ENCODE data around the gene TRIM27.
"Not testable (repeated sequence)": the region's sequence is repeated elsewhere in the genome, so short reads cannot be mapped to it uniquely, and the experiment has no call there.

Gene TRIM27

GRCh38 chr6:28896505-28897368 lies 27.0 kb downstream of the TRIM27 start:
- no peak for DNase-seq (ENCODE audit: low read depth in 2 of 2)

GRCh38 chr6:28895131-28895812 lies 28.5 kb downstream of the TRIM27 start:
- DNase-seq (ENCODE audit: low read depth in 2 of 2): peak; percentile 71 to 75

- no peak for DNase-seq (ENCODE audit: low read depth in 2 of 2)
Measured at GRCh38 chr6:28893172-28893799, 30.5 kb downstream of the TRIM27 start.

- DNase-seq (ENCODE audit: low read depth in 2 of 2): no peak
Measured at GRCh38 chr6:28892525-28892924, 31.3 kb downstream of the TRIM27 start.

GRCh38 chr6:28887796-28888496 lies 35.8 kb downstream of the TRIM27 start:
- no peak for DNase-seq (ENCODE audit: low read depth in 2 of 2)

GRCh38 chr6:28886079-28886439 lies 37.7 kb downstream of the TRIM27 start:
- DNase-seq (ENCODE audit: low read depth in 2 of 2): no peak

GRCh38 chr6:28884423-28885131 lies 39.2 kb downstream of the TRIM27 start:
- no peak for DNase-seq (ENCODE audit: low read depth in 2 of 2)

- peak in 1 of 2 donors; percentile 53 for DNase-seq (ENCODE audit: low read depth in 2 of 2)
Measured at GRCh38 chr6:28880894-28881780, 42.6 kb downstream of the TRIM27 start.

- no peak for DNase-seq (ENCODE audit: low read depth in 2 of 2)
Measured at GRCh38 chr6:28880519-28880893, 43.3 kb downstream of the TRIM27 start.

- DNase-seq (ENCODE audit: low read depth in 2 of 2): no peak
Measured at GRCh38 chr6:28876710-28877109, 47.1 kb downstream of the TRIM27 start.

GRCh38 chr6:28875191-28875747 lies 48.5 kb downstream of the TRIM27 start:
- DNase-seq (ENCODE audit: low read depth in 2 of 2): no peak

GRCh38 chr6:28872157-28872817 lies 51.5 kb downstream of the TRIM27 start:
- DNase-seq (ENCODE audit: low read depth in 2 of 2): not testable (repeated sequence)

GRCh38 chr6:28871335-28872156 lies 52.2 kb downstream of the TRIM27 start:
- DNase-seq (ENCODE audit: low read depth in 2 of 2): no peak

GRCh38 chr6:28868873-28869272 lies 54.9 kb downstream of the TRIM27 start:
- DNase-seq (ENCODE audit: low read depth in 2 of 2): no peak

GRCh38 chr6:28867086-28867409 lies 56.7 kb downstream of the TRIM27 start:
- no peak for DNase-seq (ENCODE audit: low read depth in 2 of 2)

- DNase-seq (ENCODE audit: low read depth in 2 of 2): peak in 1 of 2 donors; percentile 49
Measured at GRCh38 chr6:28866205-28867085, 57.3 kb downstream of the TRIM27 start.

GRCh38 chr6:28865401-28866204 lies 58.2 kb downstream of the TRIM27 start:
- no peak for DNase-seq (ENCODE audit: low read depth in 2 of 2)

Measured in stimulated activated CD4-positive, alpha-beta T cell treated with anti-CD3 and anti-CD28 coated beads, Interleukin-1b, Interleukin-23, amount 100 ng/mL, for 1 hour (primary cell).